ENCODE measurements around the gene TMEM238L.

TMEM238L gene

GRCh38 chr17:10769840-10770239 is 34.1 kb downstream of the TMEM238L start:
- no peak for TF ChIP-seq POLR2A (IDR thresholded peaks at IDR 0.05; ENCODE audit: low read depth, low read length)
- no peak for TF ChIP-seq TAF1 (IDR thresholded peaks at IDR 0.05; ENCODE audit: low read depth, low read length)
- no peak for TF ChIP-seq POLR2AphosphoS5 (IDR thresholded peaks at IDR 0.05; ENCODE audit: low read depth, low read length)
- no peak for TF ChIP-seq PAX5 (IDR thresholded peaks at IDR 0.05; ENCODE audit: insufficient read depth, low read length, severe bottlenecking)
- no peak for TF ChIP-seq SPI1 (IDR thresholded peaks at IDR 0.05; ENCODE audit: low read depth, low read length)
- TF ChIP-seq POU2F2 (IDR thresholded peaks at IDR 0.05; ENCODE audit: low read depth, low read length), result no peak
- no peak for FAIRE-seq

GRCh38 chr17:10768750-10769251 is 35.1 kb downstream of the TMEM238L start:
- no peak for TF ChIP-seq SPI1 (IDR thresholded peaks at IDR 0.05; ENCODE audit: low read depth, low read length)
- FAIRE-seq (no peak), DNase-seq (ENCODE audit: insufficient read length, low spot score) (no peak)

More at GRCh38 chr17:10769840-10770239, 34.1 kb downstream of the TMEM238L start:
- no peak for DNase-seq (ENCODE audit: insufficient read length, low spot score)

DNA sequence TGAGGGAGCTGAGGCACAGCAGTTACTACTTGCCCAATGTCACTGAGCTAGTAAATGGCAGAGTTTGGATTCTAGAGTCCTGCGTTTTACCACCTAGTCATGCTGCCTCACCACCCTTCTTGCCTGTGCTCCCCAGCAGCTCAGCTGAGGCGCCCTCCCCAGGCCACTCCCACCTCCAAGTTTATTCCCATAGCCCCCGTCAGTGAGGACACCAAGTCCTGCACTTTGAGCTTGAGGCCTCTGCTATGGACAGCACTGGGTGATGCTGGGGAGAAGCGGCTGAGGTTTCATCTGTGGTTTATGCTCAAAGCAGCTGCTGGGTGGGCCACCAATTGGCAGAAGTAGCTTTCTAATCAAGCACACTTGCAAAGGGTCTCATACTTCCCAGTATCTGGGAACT is 36.7 kb downstream of the TMEM238L start:
- TF ChIP-seq POLR2A (IDR thresholded peaks at IDR 0.05; ENCODE audit: low read depth, low read length) (no peak), POU2F2 (IDR thresholded peaks at IDR 0.05; ENCODE audit: low read depth, low read length) (no peak), POLR2AphosphoS5 (IDR thresholded peaks at IDR 0.05; ENCODE audit: low read depth, low read length) (no peak), PAX5 (IDR thresholded peaks at IDR 0.05; ENCODE audit: insufficient read depth, low read length, severe bottlenecking) (no peak), TAF1 (IDR thresholded peaks at IDR 0.05; ENCODE audit: low read depth, low read length) (no peak), SPI1 (IDR thresholded peaks at IDR 0.05; ENCODE audit: low read depth, low read length) (no peak)
- DNase-seq (ENCODE audit: insufficient read length, low spot score) (no peak), FAIRE-seq (no peak)

DNA sequence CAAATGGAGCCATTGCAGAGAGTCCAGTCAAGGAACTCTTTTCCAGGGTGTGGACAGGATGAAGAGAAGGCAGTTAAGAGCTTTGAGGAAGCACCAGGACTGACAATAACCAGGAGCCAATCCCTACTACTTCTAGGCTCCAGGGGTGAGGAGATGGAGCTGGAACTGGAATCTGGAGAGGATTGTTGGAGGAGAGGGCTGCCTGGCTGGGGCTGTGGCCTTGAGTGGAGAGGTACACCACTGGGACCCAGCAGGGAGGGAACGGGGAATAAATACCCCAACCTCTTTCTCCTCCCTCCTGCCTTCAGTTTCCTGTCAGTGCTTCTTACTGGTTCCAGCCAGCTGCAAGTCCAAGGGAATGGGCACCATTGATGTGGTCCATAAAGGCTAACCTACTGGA is 41.9 kb downstream of the TMEM238L start:
- no peak for DNase-seq (ENCODE audit: insufficient read length, low spot score)
- no peak for TF ChIP-seq POU2F2 (IDR thresholded peaks at IDR 0.05; ENCODE audit: low read depth, low read length)
- no peak for FAIRE-seq

DNA sequence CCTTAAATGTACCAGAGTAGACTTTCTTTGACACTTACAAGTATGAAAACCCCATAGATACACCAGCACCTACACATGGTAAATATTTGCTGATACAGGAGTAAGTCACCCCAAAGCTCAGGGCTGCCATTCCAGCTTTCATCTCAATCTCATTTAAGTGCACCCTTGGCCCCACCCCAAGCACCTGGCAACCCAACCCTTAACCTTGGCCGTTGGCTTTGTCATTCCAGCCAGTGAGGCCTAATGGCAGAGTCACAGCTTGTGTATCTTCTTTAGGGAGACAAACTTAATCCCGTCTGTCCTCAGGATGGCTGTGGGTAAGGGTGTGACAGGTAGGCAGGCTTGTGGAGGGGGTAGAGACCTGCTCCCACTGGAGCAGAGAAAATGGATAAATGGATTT is 42.6 kb downstream of the TMEM238L start:
- no peak for FAIRE-seq
- no peak for TF ChIP-seq POLR2A (IDR thresholded peaks at IDR 0.05; ENCODE audit: low read depth, low read length)
- TF ChIP-seq SPI1 (IDR thresholded peaks at IDR 0.05; ENCODE audit: low read depth, low read length), result no peak
- no peak for TF ChIP-seq POU2F2 (IDR thresholded peaks at IDR 0.05; ENCODE audit: low read depth, low read length)
- no peak for TF ChIP-seq TAF1 (IDR thresholded peaks at IDR 0.05; ENCODE audit: low read depth, low read length)
- TF ChIP-seq POLR2AphosphoS5 (IDR thresholded peaks at IDR 0.05; ENCODE audit: low read depth, low read length), result no peak
- no peak for TF ChIP-seq PAX5 (IDR thresholded peaks at IDR 0.05; ENCODE audit: insufficient read depth, low read length, severe bottlenecking)
- DNase-seq (ENCODE audit: insufficient read length, low spot score), result no peak

GRCh38 chr17:10758062-10758461 is 45.8 kb downstream of the TMEM238L start:
- TF ChIP-seq SPI1 (IDR thresholded peaks at IDR 0.05; ENCODE audit: low read depth, low read length) (no peak), POU2F2 (IDR thresholded peaks at IDR 0.05; ENCODE audit: low read depth, low read length) (no peak), TAF1 (IDR thresholded peaks at IDR 0.05; ENCODE audit: low read depth, low read length) (no peak), POLR2AphosphoS5 (IDR thresholded peaks at IDR 0.05; ENCODE audit: low read depth, low read length) (no peak), PAX5 (IDR thresholded peaks at IDR 0.05; ENCODE audit: insufficient read depth, low read length, severe bottlenecking) (no peak), POLR2A (IDR thresholded peaks at IDR 0.05; ENCODE audit: low read depth, low read length) (no peak)
- FAIRE-seq, result no peak
- no peak for DNase-seq (ENCODE audit: insufficient read length, low spot score)

DNA sequence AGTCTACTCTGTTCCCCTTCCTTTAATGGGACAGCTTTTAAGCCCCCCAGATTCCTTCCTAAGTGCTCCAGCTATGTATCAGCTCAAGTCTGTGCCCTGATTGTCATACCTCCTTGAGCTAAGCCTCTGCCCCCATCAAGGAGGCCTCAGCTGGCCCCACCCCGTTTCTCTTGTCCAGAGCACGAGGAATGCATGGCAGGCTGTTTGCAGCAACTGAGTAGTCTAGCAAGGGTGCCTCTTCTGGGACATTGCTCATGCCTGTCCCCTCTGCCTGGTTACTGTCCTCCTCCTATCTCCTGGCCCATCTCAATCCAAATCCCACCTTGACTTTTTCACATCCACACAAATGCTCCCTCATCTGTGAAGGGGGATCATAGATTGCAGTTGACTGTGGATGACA is 46.3 kb downstream of the TMEM238L start:
- no peak for DNase-seq (ENCODE audit: insufficient read length, low spot score)
- TF ChIP-seq POLR2AphosphoS5 (IDR thresholded peaks at IDR 0.05; ENCODE audit: low read depth, low read length), result no peak
- no peak for FAIRE-seq

GRCh38 chr17:10757067-10757466 is 46.8 kb downstream of the TMEM238L start:
- no peak for DNase-seq (ENCODE audit: insufficient read length, low spot score)
- FAIRE-seq, result no peak
- TF ChIP-seq POLR2A (IDR thresholded peaks at IDR 0.05; ENCODE audit: low read depth, low read length), result no peak

- FAIRE-seq (no peak), DNase-seq (ENCODE audit: insufficient read length, low spot score) (no peak)
- TF ChIP-seq POLR2A (IDR thresholded peaks at IDR 0.05; ENCODE audit: low read depth, low read length) (no peak), SPI1 (IDR thresholded peaks at IDR 0.05; ENCODE audit: low read depth, low read length) (no peak), POLR2AphosphoS5 (IDR thresholded peaks at IDR 0.05; ENCODE audit: low read depth, low read length) (no peak), TAF1 (IDR thresholded peaks at IDR 0.05; ENCODE audit: low read depth, low read length) (no peak), POU2F2 (IDR thresholded peaks at IDR 0.05; ENCODE audit: low read depth, low read length) (no peak), PAX5 (IDR thresholded peaks at IDR 0.05; ENCODE audit: insufficient read depth, low read length, severe bottlenecking) (no peak)
Observed at GRCh38 chr17:10756619-10757018, 47.3 kb downstream of the TMEM238L start.

DNA sequence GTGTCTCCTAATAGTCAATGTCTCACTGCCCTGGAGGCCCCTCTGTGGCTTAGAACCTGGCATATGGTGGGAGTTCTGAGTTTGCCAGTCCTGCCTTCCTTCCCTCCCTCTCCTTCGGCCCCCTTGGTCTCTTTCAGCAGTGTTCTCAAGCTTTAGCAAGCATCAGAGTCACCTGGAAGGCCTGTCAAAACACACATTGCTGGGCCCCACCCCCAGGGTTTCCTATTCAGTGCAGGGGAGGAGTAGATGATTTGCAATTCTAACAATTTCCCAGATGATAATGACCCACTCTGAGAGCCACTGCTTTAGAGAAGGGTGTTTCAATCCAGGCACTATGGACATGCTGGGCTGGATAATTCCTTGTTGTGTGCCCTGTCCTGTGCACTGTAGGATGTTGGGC is 47.7 kb downstream of the TMEM238L start:
- DNase-seq (ENCODE audit: insufficient read length, low spot score) (no peak), FAIRE-seq (no peak)
- TF ChIP-seq SPI1 (IDR thresholded peaks at IDR 0.05; ENCODE audit: low read depth, low read length) (no peak), TAF1 (IDR thresholded peaks at IDR 0.05; ENCODE audit: low read depth, low read length) (no peak), POLR2AphosphoS5 (IDR thresholded peaks at IDR 0.05; ENCODE audit: low read depth, low read length) (no peak), PAX5 (IDR thresholded peaks at IDR 0.05; ENCODE audit: insufficient read depth, low read length, severe bottlenecking) (no peak), POLR2A (IDR thresholded peaks at IDR 0.05; ENCODE audit: low read depth, low read length) (no peak), POU2F2 (IDR thresholded peaks at IDR 0.05; ENCODE audit: low read depth, low read length) (no peak)

DNA sequence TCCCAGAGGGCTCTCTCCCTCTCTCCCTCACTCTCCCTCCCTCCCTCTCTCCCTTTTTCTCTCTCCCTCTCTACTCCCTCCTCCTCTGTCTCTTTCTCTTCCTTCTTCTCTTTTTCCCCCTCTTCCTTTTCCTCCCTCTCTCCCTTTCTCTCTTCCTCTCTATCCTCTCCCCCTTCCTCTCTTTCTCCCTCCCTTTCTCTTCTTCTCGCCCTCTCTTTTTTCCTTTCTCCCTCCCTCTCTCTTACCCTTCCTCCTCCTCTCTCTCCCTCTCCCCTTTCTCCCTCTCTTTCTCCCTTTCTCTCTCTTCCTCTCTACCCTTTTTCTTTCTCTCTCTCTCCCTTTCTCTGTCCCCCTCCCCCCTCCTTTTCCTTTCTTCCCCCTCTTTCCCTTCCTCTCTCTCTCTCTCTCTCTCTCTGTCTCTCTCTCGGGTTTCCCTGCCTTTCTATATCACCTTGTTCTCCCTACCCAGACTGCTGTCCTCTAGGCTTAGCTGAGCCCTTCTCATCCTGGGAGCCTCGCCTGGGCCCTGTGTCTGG is 48.2 kb downstream of the TMEM238L start:
- FAIRE-seq (no peak), DNase-seq (ENCODE audit: insufficient read length, low spot score) (no peak)
- no peak for TF ChIP-seq POLR2A (IDR thresholded peaks at IDR 0.05; ENCODE audit: low read depth, low read length)
- TF ChIP-seq TAF1 (IDR thresholded peaks at IDR 0.05; ENCODE audit: low read depth, low read length), result no peak
- no peak for TF ChIP-seq SPI1 (IDR thresholded peaks at IDR 0.05; ENCODE audit: low read depth, low read length)
- no peak for TF ChIP-seq POU2F2 (IDR thresholded peaks at IDR 0.05; ENCODE audit: low read depth, low read length)
- TF ChIP-seq PAX5 (IDR thresholded peaks at IDR 0.05; ENCODE audit: insufficient read depth, low read length, severe bottlenecking), result no peak
- TF ChIP-seq POLR2AphosphoS5 (IDR thresholded peaks at IDR 0.05; ENCODE audit: low read depth, low read length), result no peak

Data from GM12891 (cell line).